PC-9 (cell line): ENCODE results near the gene HPCAL1. TPM values are rescaled to one million over a fixed set of nuclear protein-coding genes. Genes with fewer than 3 reads are reported as not detected.

Source experiments
- BruUV-seq: library from RNA; stranded (reverse); fragments of 400-500 nt; replicated peaks from 2 replicates; lab custom pipeline; 2021; lab: Mats Ljungman, UMichigan
- CTCF ChIA-PET: fragments of 300-600 bp; sonication (Branson Sonifier 250); formaldehyde crosslinking; loops from one replicate; lab custom pipeline; 2022; ENCODE audit warnings: antibody characterized with exemption; lab: Charles Lee
- POLR2A ChIA-PET: fragments of 300-600 bp; sonication (Branson Sonifier 250); formaldehyde crosslinking; loops from one replicate; lab custom pipeline; 2022; ENCODE audit warnings: antibody characterized with exemption; ENCODE audit not compliant: unreplicated experiment; lab: Charles Lee
- DNase-seq, 2 experiments: peaks; one replicate each; pipeline versions ENCODE4 v3.0.0 to v3.0.0-alpha.2; 2015 to 2022; ENCODE audit warnings: mixed read lengths in 1 of 2
- H2AFZ ChIP-seq: fragments of 200-600 bp; sonication (generic); 2 replicates; pipeline ENCODE4 v1.8.1; 2017; ENCODE audit warnings: antibody characterized with exemption
- H3F3A ChIP-seq: fragments of 200-600 bp; sonication (generic); 2 replicates; pipeline ENCODE4 v1.8.1; 2017; ENCODE audit warnings: antibody characterized with exemption, mild to moderate bottlenecking, low read depth; ENCODE audit not compliant: insufficient read depth
- H3K27ac ChIP-seq: fragments of 200-600 bp; sonication (generic); 2 replicates; pipeline ENCODE4 v1.6.1; 2016; ENCODE audit warnings: mixed run types
- H3K27me3 ChIP-seq: fragments of 200-600 bp; sonication (generic); 2 replicates; pipeline ENCODE4 v1.6.1; 2016; ENCODE audit warnings: low read depth, mixed run types; ENCODE audit not compliant: insufficient read depth
- H3K36me3 ChIP-seq: fragments of 200-600 bp; sonication (generic); 2 replicates; pipeline ENCODE4 v1.6.1; 2016; ENCODE audit warnings: low read depth, mixed run types
- H3K4me1 ChIP-seq: fragments of 200-600 bp; sonication (generic); replicated peaks from 2 replicates; pipeline ENCODE4 v1.6.1; 2016; ENCODE audit warnings: mixed run types; ENCODE audit not compliant: insufficient read depth
- H3K4me2 ChIP-seq: fragments of 200-600 bp; sonication (generic); 2 replicates; pipeline ENCODE4 v1.6.1; 2017; ENCODE audit warnings: mixed run types
- H3K4me3 ChIP-seq: fragments of 200-600 bp; sonication (generic); 2 replicates; pipeline ENCODE4 v1.6.1; 2016; ENCODE audit warnings: mixed run types
- H3K79me2 ChIP-seq: fragments of 200-600 bp; sonication (generic); 2 replicates; pipeline ENCODE4 v1.6.1; 2017; ENCODE audit warnings: low read depth, mixed run types
- H3K9me2 ChIP-seq: fragments of 200-600 bp; sonication (generic); 2 replicates; pipeline ENCODE4 v1.8.1; 2017; ENCODE audit warnings: mild to moderate bottlenecking; ENCODE audit not compliant: insufficient read depth
- H3K9me3 ChIP-seq: fragments of 200-600 bp; sonication (generic); 2 replicates; pipeline ENCODE4 v1.8.1; 2016; ENCODE audit warnings: low read depth; ENCODE audit not compliant: insufficient read depth
- H4K20me1 ChIP-seq: fragments of 200-600 bp; sonication (generic); 2 replicates; pipeline ENCODE4 v1.8.1; 2017; ENCODE audit not compliant: insufficient read depth
- CTCF ChIP-seq: fragments of 200-600 bp; sonication (generic); conservative IDR thresholded peaks from 2 replicates; pipeline ENCODE4 v1.6.1; 2017; ENCODE audit warnings: mixed run types, antibody characterized with exemption, mild to moderate bottlenecking, moderate library complexity
- EZH2 ChIP-seq: fragments of 200-600 bp; sonication (generic); IDR thresholded peaks from 2 replicates; pipeline ENCODE4 v1.8.0; 2017; ENCODE audit warnings: antibody characterized with exemption, low read depth
- intact Hi-C: fragments of 100-400 bp; cut with micrococcal nuclease; formaldehyde crosslinking; loops from one replicate; pipeline ENCODE4 v1.10.0; 2022; ENCODE audit not compliant: unreplicated experiment
- total RNA-seq: library from RNA; stranded (reverse); gene quantifications from 2 replicates; pipeline ENCODE4 v1.2.3, GENCODE V29; 2021

The HPCAL1 gene
- total RNA-seq, 1 experiment from 2014 or later, result 105 TPM

GRCh38 chr2:10330700-10331026 lies 28.0 kb downstream of the HPCAL1 start:
- no peak for DNase-seq
- intact Hi-C loops, result loop anchor here (1.0 to 5.0 kb wide), 3 partner anchors 26 to 75 kb away; no protein-coding TSS in a partner anchor
- ChIA-PET CTCF (interaction anchor here (1.2 kb wide), 1 partner anchor 78 kb away, joined by 4 read pairs; no protein-coding TSS in a partner anchor), POLR2A (no interaction called here)
- Histone ChIP-seq H3K27ac (no peak overlapping the region), H3F3A (peaks cover 46% of the 10 kb centered on the region), H3K4me3 (no peak overlapping the region), H3K4me1 (peaks cover 17% of the 10 kb centered on the region), H3K4me2 (no peak overlapping the region; the same call in 1 of the 2 replicates), H3K9me3 (peaks cover 8% of the 10 kb centered on the region; the same call in 1 of the 2 replicates), H3K79me2 (peaks cover 100% of the 10 kb centered on the region), H3K9me2 (no peaks in the 10 kb centered on the region), H2AFZ (no peak overlapping the region), H3K27me3 (no peaks in the 10 kb centered on the region), H3K36me3 (peaks cover 10% of the 10 kb centered on the region), H4K20me1 (peaks cover 80% of the 10 kb centered on the region)
- TF ChIP-seq CTCF, result no peak
- no peak for TF ChIP-seq EZH2
- BruUV-seq, result no TSS peak

GRCh38 chr2:10331027-10331701 lies 28.5 kb downstream of the HPCAL1 start:
- TF ChIP-seq CTCF, result no peak
- no peak for TF ChIP-seq EZH2

GRCh38 chr2:10331702-10332401 lies 29.1 kb downstream of the HPCAL1 start:
- H3K79me2 ChIP-seq, result peaks cover 100% of the 10 kb centered on the region
- peaks cover 47% of the 10 kb centered on the region for H3F3A ChIP-seq
- no peak overlapping the region for H2AFZ ChIP-seq
- no peak for TF ChIP-seq EZH2
- no peak for TF ChIP-seq CTCF
- no peaks in the 10 kb centered on the region for H3K27me3 ChIP-seq
- DNase-seq, result no peak
- peaks cover 79% of the 10 kb centered on the region for H4K20me1 ChIP-seq
- H3K4me1 ChIP-seq, result peaks cover 17% of the 10 kb centered on the region
- H3K9me3 ChIP-seq, result peaks cover 8% of the 10 kb centered on the region; the same call in 1 of the 2 replicates
- intact Hi-C loops, result loop anchor here (1.0 to 5.0 kb wide), 3 partner anchors 27 to 73 kb away; no protein-coding TSS in a partner anchor
- no peaks in the 10 kb centered on the region for H3K9me2 ChIP-seq
- peaks cover 14% of the 10 kb centered on the region for H3K36me3 ChIP-seq
- H3K4me3 ChIP-seq, result no peak overlapping the region
- POLR2A ChIA-PET, result interaction anchor here (0.6 to 0.7 kb wide), 2 partner anchors 18 to 37 kb away, joined by 5 to 8 read pairs; no protein-coding TSS in a partner anchor
- H3K27ac ChIP-seq, result no peak overlapping the region
- CTCF ChIA-PET, result interaction anchor here (0.7 to 1.0 kb wide), 3 partner anchors 26 to 77 kb away, joined by 3 to 18 read pairs (median 3); no protein-coding TSS in a partner anchor
- no peak overlapping the region for H3K4me2 ChIP-seq
- no TSS peak for BruUV-seq

More at GRCh38 chr2:10331027-10331701, 28.5 kb downstream of the HPCAL1 start:
- intact Hi-C loops, result loop anchor here (1.0 to 5.0 kb wide), 3 partner anchors 26 to 74 kb away; no protein-coding TSS in a partner anchor
- H3K9me2 ChIP-seq, result no peaks in the 10 kb centered on the region
- peaks cover 100% of the 10 kb centered on the region for H3K79me2 ChIP-seq
- CTCF ChIA-PET, result interaction anchor here (1.0 kb wide), 1 partner anchor 28 kb away, joined by 3 read pairs; no protein-coding TSS in a partner anchor
- H3K4me3 ChIP-seq, result no peak overlapping the region
- H3K27me3 ChIP-seq, result no peaks in the 10 kb centered on the region
- no peak overlapping the region for H2AFZ ChIP-seq
- H3K36me3 ChIP-seq, result peaks cover 14% of the 10 kb centered on the region
- peaks cover 8% of the 10 kb centered on the region; the same call in 1 of the 2 replicates for H3K9me3 ChIP-seq
- H3K4me2 ChIP-seq, result no peak overlapping the region
- POLR2A ChIA-PET, result interaction anchor here (0.6 kb wide), 1 partner anchor 17 kb away, joined by 5 read pairs; no protein-coding TSS in a partner anchor
- H3F3A ChIP-seq, result peaks cover 44% of the 10 kb centered on the region
- H3K27ac ChIP-seq, result no peak overlapping the region
- BruUV-seq, result no TSS peak
- H3K4me1 ChIP-seq, result peaks cover 17% of the 10 kb centered on the region
- H4K20me1 ChIP-seq, result peaks cover 79% of the 10 kb centered on the region
- DNase-seq, result peak in 1 of 2 experiments; percentile 93
